Breast epithelium (tissue), 3 donors: ENCODE results near the gene PSEN2.

ENCODE experiments used
- CTCF ChIP-seq, 3 donors: fragments of 450-650 bp; IDR thresholded peaks; one replicate each; pipeline ENCODE4 v1.5.1; 2016 to 2017; ENCODE audit warnings: antibody characterized with exemption in 3 of 3, mild to moderate bottlenecking in 3 of 3, moderate library complexity in 3 of 3
- POLR2A ChIP-seq: fragments of 450-650 bp; IDR thresholded peaks from one replicate; pipeline ENCODE4 v1.6.1; 2016; ENCODE audit warnings: antibody characterized with exemption, mild to moderate bottlenecking, moderate library complexity
- POLR2AphosphoS5 ChIP-seq, 3 donors: sonication (generic); formaldehyde crosslinking; IDR thresholded peaks; one replicate each; pipeline ENCODE4 v1.6.1; 2017; ENCODE audit warnings: antibody characterized with exemption in 3 of 3

DNA sequence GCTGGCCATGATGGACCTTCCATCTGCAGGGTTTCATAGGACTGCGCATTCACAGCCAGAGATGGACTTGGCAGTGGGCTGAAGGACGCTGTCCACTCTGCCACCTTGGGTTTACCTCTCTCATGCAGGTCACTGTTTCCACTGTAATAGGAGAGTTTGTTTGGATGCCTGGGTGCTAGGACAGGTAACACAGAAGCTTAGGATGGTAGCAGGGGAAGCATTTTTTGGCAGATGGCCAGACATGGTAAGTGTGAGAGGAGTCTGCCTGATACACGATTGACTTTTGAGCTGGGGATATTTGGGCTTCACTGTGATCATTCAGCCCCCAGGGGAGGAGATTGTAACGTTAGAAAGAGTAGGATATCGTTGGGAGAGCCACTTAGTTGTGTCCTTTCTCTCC, 11.8 kb downstream of the PSEN2 start:
- no peak for TF ChIP-seq CTCF (IDR thresholded peaks at IDR 0.05)
- TF ChIP-seq POLR2AphosphoS5 (IDR thresholded peaks at IDR 0.05): no peak
- TF ChIP-seq POLR2A: no peak
